Right lobe of liver (tissue), 6 donors: ENCODE data around the gene NFIA. TPM values are rescaled to one million over a fixed set of nuclear protein-coding genes. Genes with fewer than 3 reads are reported as not detected.

ENCODE experiments used
- ATAC-seq, 4 donors: fragments of 200-7000 bp; cut with Tn5 transposase; one replicate each; pipeline ENCODE4 v1.9.1; 2020; ENCODE audit warnings: mild to moderate bottlenecking in 4 of 4, moderate library complexity in 4 of 4
- DNase-seq, 3 donors: peaks; one replicate each; pipeline ENCODE4 v3.0.0-alpha.2; 2020
- H3K27ac ChIP-seq, 3 donors: fragments of 200-600 bp; one replicate each; pipeline ENCODE4 v1.8.0; 2022
- H3K27me3 ChIP-seq, 2 donors: fragments of 200-600 bp; one replicate each; pipeline ENCODE4 v1.8.0; 2022
- H3K36me3 ChIP-seq, 4 donors: fragments of 200-600 bp; sonication (generic) in 1 of 4; one replicate each; pipeline versions ENCODE4 v1.5.1 to v1.8.0; 2017 to 2022; ENCODE audit warnings: control low read depth in 1 of 4
- H3K4me1 ChIP-seq, 4 donors: fragments of 200-600 bp; sonication (generic) in 1 of 4; one replicate each; pipeline versions ENCODE4 v1.5.1 to v1.8.0; 2017 to 2022; ENCODE audit warnings: control low read depth in 1 of 4
- H3K4me3 ChIP-seq, 3 donors: fragments of 200-600 bp; one replicate each; pipeline ENCODE4 v1.8.0; 2022
- H3K9me3 ChIP-seq, 4 donors: fragments of 200-600 bp; sonication (generic) in 1 of 4; one replicate each; pipeline versions ENCODE4 v1.5.1 to v1.8.0; 2017 to 2022; ENCODE audit warnings: control low read depth in 1 of 4
- POLR2A ChIP-seq: fragments of 450-650 bp; IDR thresholded peaks from one replicate; pipeline ENCODE4 v1.6.1; 2017; ENCODE audit warnings: antibody characterized with exemption, mild to moderate bottlenecking
- WGBS: methylation state at CpG from one replicate; pipeline ENCODE4 v1.1.6; 2018; ENCODE audit warnings: low coverage, low lambda C conversion rate; ENCODE audit not compliant: insufficient coverage; ENCODE audit errors: missing lambda C conversion rate; 5-methylcytosine and 5-hydroxymethylcytosine counted together
- intact Hi-C, 2 donors: fragments of 100-400 bp; cut with DNase I; formaldehyde crosslinking; loops; one replicate each; pipeline versions ENCODE4 v1.11.2 to v1.14.1; 2022
- total RNA-seq, 6 experiments: library from RNA; depleted of rRNA in 2 of 6; stranded (reverse); fragments of >200 nt in 2 of 6; fragmentation: NEBNext Ultra II Directional in 3 of 6; extraction: Animal tissue kit (Norgen Biotek cat#: 25700) in 3 of 6; gene quantifications; one replicate each; pipeline versions ENCODE4 v1.1.0 to v1.2.4, GENCODE V29; 2016 to 2023
- TF ChIP-seq, protein P1 (sequence below), 4 donors: fragments of 200-600 bp in 3 of 4; fragments of 450-650 bp in 1 of 4; IDR thresholded peaks; one replicate each; pipeline versions ENCODE4 v1.5.1 to v1.8.0; 2016 to 2022; ENCODE audit warnings: antibody characterized with exemption in 4 of 4, mild to moderate bottlenecking in 2 of 4
- donor health status: DM: no; HTN: yes; CAD: no.
- donor health status: DM: no; HTN: no; CAD: no.
- donor health status: DM: no; HTN: no; CAD: no.
- donor health status: DM: no; HTN: yes; CAD: no.
- donor health status: DM: no; HTN: yes; CAD: no.

Gene NFIA
- total RNA-seq, 6 experiments from 2014 or later: 36.7 to 97.2 (median 57.9) TPM

GRCh38 chr1:61093525-61094137 lies 11.3 kb downstream of the NFIA start:
- intact Hi-C loops: no loop called here
- WGBS: 20% methylated on average over 2 of the region's 2 CpGs
- H3K27ac ChIP-seq: peak overlapping the region in 1 of 3 donors; percentile 29
- no peak overlapping the region for H3K4me3 ChIP-seq
- no peaks in the 10 kb centered on the region for H3K27me3 ChIP-seq
- peaks cover 0 to 71% (median 4%) of the 10 kb centered on the region in 4 donors for H3K4me1 ChIP-seq
- ATAC-seq (no peak), DNase-seq (no peak)
- no peaks in the 10 kb centered on the region for H3K9me3 ChIP-seq
- TF ChIP-seq, protein P1, sequence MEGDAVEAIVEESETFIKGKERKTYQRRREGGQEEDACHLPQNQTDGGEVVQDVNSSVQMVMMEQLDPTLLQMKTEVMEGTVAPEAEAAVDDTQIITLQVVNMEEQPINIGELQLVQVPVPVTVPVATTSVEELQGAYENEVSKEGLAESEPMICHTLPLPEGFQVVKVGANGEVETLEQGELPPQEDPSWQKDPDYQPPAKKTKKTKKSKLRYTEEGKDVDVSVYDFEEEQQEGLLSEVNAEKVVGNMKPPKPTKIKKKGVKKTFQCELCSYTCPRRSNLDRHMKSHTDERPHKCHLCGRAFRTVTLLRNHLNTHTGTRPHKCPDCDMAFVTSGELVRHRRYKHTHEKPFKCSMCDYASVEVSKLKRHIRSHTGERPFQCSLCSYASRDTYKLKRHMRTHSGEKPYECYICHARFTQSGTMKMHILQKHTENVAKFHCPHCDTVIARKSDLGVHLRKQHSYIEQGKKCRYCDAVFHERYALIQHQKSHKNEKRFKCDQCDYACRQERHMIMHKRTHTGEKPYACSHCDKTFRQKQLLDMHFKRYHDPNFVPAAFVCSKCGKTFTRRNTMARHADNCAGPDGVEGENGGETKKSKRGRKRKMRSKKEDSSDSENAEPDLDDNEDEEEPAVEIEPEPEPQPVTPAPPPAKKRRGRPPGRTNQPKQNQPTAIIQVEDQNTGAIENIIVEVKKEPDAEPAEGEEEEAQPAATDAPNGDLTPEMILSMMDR (IDR thresholded peaks at IDR 0.05): no peak
- TF ChIP-seq POLR2A: no peak
- peaks cover 0 to 7% (median 0%) of the 10 kb centered on the region in 4 donors for H3K36me3 ChIP-seq

DNA sequence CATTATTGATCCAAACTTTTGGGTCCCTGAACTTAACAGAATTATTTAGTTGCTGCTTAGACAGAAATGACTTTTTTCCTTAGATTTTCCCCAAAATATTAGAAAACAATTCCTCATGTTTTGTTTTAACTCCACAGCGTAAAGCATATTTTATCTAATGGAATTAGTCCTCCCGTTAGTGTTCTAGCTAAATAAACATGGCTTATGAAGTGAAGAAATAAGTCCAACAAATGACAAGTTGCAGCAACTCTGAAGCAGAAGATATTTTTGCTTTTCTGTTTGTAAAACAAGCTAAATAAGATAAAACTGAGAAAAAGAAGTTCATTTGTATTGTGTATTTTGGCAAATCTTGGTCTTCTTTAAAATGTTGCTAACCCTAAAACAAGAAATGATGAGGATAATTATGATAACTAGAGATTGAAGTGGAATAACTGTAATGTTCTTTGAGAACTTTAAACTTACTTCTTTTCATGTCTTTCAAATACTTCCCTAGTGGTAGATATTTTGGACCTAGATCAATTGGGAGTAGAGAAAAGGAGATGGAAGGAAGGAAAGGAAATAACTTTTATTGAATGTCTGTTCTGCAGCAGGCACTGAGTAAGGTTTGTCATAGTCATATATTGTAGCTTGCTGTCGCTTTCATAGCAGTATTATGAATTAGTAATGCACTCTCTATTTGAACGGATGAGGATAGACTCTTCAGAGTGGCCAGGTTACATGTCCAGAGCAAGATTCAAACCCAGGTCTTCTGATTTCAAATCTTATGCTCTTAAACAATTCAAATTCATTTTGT lies 12.5 kb downstream of the NFIA start:
- 24% methylated on average over 4 of the region's 4 CpGs for WGBS
- Histone ChIP-seq H3K27me3 (no peaks in the 10 kb centered on the region), H3K4me3 (no peak overlapping the region), H3K4me1 (peaks cover 0 to 63% (median 4%) of the 10 kb centered on the region in 4 donors), H3K36me3 (no peaks in the 10 kb centered on the region), H3K27ac (peak overlapping the region in 2 of 3 donors; percentile 14 to 29), H3K9me3 (no peaks in the 10 kb centered on the region)
- ATAC-seq (peak; percentile 37 to 63 (median 46)), DNase-seq (no peak)
- TF ChIP-seq POLR2A: no peak
- TF ChIP-seq, protein P1 (IDR thresholded peaks at IDR 0.05): no peak
- intact Hi-C loops: no loop called here

- Histone ChIP-seq H3K36me3 (no peaks in the 10 kb centered on the region), H3K27me3 (no peaks in the 10 kb centered on the region), H3K27ac (peak overlapping the region in 1 of 3 donors; percentile 29), H3K9me3 (no peaks in the 10 kb centered on the region), H3K4me3 (no peak overlapping the region), H3K4me1 (peaks cover 0 to 61% (median 4%) of the 10 kb centered on the region in 4 donors)
- DNase-seq (no peak), ATAC-seq (no peak)
- intact Hi-C loops: no loop called here
- 29% methylated on average over 2 of the region's 2 CpGs for WGBS
- no peak for TF ChIP-seq POLR2A
- TF ChIP-seq, protein P1 (IDR thresholded peaks at IDR 0.05): no peak
These were observed 13.1 kb downstream of the NFIA start for GRCh38 chr1:61095470-61095812.

DNA sequence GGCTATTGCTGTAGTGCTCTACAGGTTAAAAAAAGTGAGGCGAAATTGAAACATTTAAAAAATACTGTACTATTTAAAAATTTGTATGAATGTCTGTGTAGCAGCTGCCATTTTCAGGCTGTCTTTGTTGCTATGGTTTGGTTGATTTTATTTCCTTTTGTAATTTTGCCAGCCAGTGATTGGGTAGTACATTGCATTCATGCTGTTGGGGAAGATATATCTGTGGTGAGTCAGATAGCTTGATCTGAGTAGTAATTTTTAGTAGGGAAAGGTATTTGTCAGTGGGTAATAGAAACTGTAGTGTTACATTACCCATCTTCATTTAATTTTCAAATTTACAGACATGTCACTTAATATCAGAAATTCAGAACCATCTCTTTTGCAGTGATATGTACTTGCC lies 15.0 kb downstream of the NFIA start:
- Histone ChIP-seq H3K36me3 (no peaks in the 10 kb centered on the region), H3K27ac (no peak overlapping the region), H3K4me1 (peaks cover 0 to 42% (median 4%) of the 10 kb centered on the region in 4 donors), H3K4me3 (no peak overlapping the region), H3K9me3 (no peaks in the 10 kb centered on the region), H3K27me3 (no peaks in the 10 kb centered on the region)
- DNase-seq: no peak
- intact Hi-C loops: no loop called here
- 100% methylated on average over 1 of the region's 1 CpG for WGBS
- ATAC-seq: peak in 1 of 4 donors; percentile 42
- TF ChIP-seq POLR2A: no peak
- TF ChIP-seq, protein P1 (IDR thresholded peaks at IDR 0.05): no peak
